Nephron progenitor cell (in vitro differentiated cells): ENCODE data around the gene RPRD2.

Source experiments
- DNase-seq: peaks from one replicate; pipeline ENCODE4 v3.0.0; 2021
- H3K27ac Mint-ChIP-seq: 2 replicates; pipeline ENCODE4 v1.8.0; 2021; ENCODE audit warnings: mild to moderate bottlenecking, moderate library complexity, mixed read lengths
- H3K27me3 Mint-ChIP-seq: 2 replicates; pipeline ENCODE4 v1.8.0; 2021; ENCODE audit warnings: mild to moderate bottlenecking, low read depth, mixed read lengths; ENCODE audit not compliant: poor library complexity
- H3K36me3 Mint-ChIP-seq: 2 replicates; pipeline ENCODE4 v1.8.0; 2021; ENCODE audit warnings: low read depth, mixed read lengths
- H3K4me1 Mint-ChIP-seq: 2 replicates; pipeline ENCODE4 v1.8.0; 2021; ENCODE audit warnings: mixed read lengths
- H3K4me3 Mint-ChIP-seq: 2 replicates; pipeline ENCODE4 v1.8.0; 2021; ENCODE audit warnings: mild to moderate bottlenecking, moderate library complexity, mixed read lengths
- H3K9me3 Mint-ChIP-seq: 2 replicates; pipeline ENCODE4 v1.8.0; 2021; ENCODE audit warnings: mild to moderate bottlenecking, moderate library complexity, mixed read lengths
- CTCF ChIP-seq: fragments of 200-600 bp; sonication (generic); IDR thresholded peaks from 2 replicates; pipeline ENCODE4 v1.5.0; 2021; ENCODE audit warnings: antibody characterized with exemption

RPRD2 gene

GRCh38 chr1:150409504-150410362 is 45.8 kb downstream of the RPRD2 start:
- peaks cover 26% of the 10 kb centered on the region for H3K36me3 Mint-ChIP-seq
- no peak for TF ChIP-seq CTCF
- peak overlapping the region; percentile 26 for H3K27ac Mint-ChIP-seq
- no peaks in the 10 kb centered on the region for H3K9me3 Mint-ChIP-seq
- H3K27me3 Mint-ChIP-seq, result no peaks in the 10 kb centered on the region
- H3K4me1 Mint-ChIP-seq, result peaks cover 10% of the 10 kb centered on the region
- no peak for DNase-seq
- no peak overlapping the region for H3K4me3 Mint-ChIP-seq

GRCh38 chr1:150410582-150411101 is 46.7 kb downstream of the RPRD2 start:
- no peak overlapping the region for H3K27ac Mint-ChIP-seq
- no peaks in the 10 kb centered on the region for H3K27me3 Mint-ChIP-seq
- peaks cover 10% of the 10 kb centered on the region for H3K4me1 Mint-ChIP-seq
- H3K9me3 Mint-ChIP-seq, result no peaks in the 10 kb centered on the region
- TF ChIP-seq CTCF, result no peak
- peaks cover 27% of the 10 kb centered on the region for H3K36me3 Mint-ChIP-seq
- no peak overlapping the region for H3K4me3 Mint-ChIP-seq
- no peak for DNase-seq

- Mint-ChIP-seq H3K4me3 (no peak overlapping the region), H3K4me1 (peaks cover 5% of the 10 kb centered on the region), H3K27ac (no peak overlapping the region), H3K27me3 (no peaks in the 10 kb centered on the region), H3K36me3 (peaks cover 57% of the 10 kb centered on the region), H3K9me3 (no peaks in the 10 kb centered on the region)
- no peak for TF ChIP-seq CTCF
- DNase-seq, result no peak
Measured at GRCh38 chr1:150414592-150414991, 50.6 kb downstream of the RPRD2 start.

GRCh38 chr1:150415800-150416199 is 51.9 kb downstream of the RPRD2 start:
- H3K4me1 Mint-ChIP-seq, result no peaks in the 10 kb centered on the region
- no peak for DNase-seq
- H3K36me3 Mint-ChIP-seq, result peaks cover 55% of the 10 kb centered on the region
- H3K27me3 Mint-ChIP-seq, result no peaks in the 10 kb centered on the region
- TF ChIP-seq CTCF, result no peak
- H3K9me3 Mint-ChIP-seq, result no peaks in the 10 kb centered on the region
- no peak overlapping the region for H3K4me3 Mint-ChIP-seq
- H3K27ac Mint-ChIP-seq, result no peak overlapping the region

GRCh38 chr1:150420560-150421265 is 56.8 kb downstream of the RPRD2 start:
- no peak overlapping the region for H3K27ac Mint-ChIP-seq
- H3K36me3 Mint-ChIP-seq, result peaks cover 71% of the 10 kb centered on the region
- H3K27me3 Mint-ChIP-seq, result no peaks in the 10 kb centered on the region
- TF ChIP-seq CTCF, result no peak
- no peak for DNase-seq
- H3K4me1 Mint-ChIP-seq, result no peaks in the 10 kb centered on the region
- no peak overlapping the region for H3K4me3 Mint-ChIP-seq
- no peaks in the 10 kb centered on the region for H3K9me3 Mint-ChIP-seq
